GM15510 (cell line): ENCODE results near the gene LTA.
A peak's percentile ranks its signal among the peaks of the same experiment; 100 is the strongest.

Experiments
- POLR2A ChIP-seq: IDR thresholded peaks from 3 replicates; pipeline ENCODE4 v1.6.1; 2011; ENCODE audit warnings: borderline replicate concordance; ENCODE audit not compliant: insufficient read length; ENCODE audit errors: extremely low read depth

Gene LTA

GRCh38 chr6:31572041-31572911 is at the start of gene LTA:
Gene LTA, plus strand, starts transcription at chr6:31572289. Its CDS starts 454 bp downstream, at chr6:31572743.
- TF ChIP-seq POLR2A, result peak; percentile 86

DNA sequence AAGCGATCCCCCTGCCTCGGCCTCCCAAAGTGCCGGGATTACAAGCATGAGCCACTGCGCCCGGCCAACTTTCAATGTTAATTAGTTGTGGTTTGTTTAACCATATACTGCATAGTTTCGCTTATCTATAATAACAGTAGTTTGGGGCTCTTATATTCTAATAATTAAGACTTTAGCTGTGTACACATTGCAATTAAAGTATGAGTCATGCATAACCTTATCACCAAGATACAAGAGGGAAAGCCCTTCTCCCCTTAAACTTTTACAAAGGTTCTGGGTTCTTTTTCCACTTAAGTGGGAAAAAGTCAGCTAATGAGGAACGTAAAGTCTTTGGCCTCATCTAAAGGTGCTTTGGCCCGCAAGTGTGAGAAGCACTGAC is 46.5 kb upstream of the LTA start:
- TF ChIP-seq POLR2A, result no peak

DNA sequence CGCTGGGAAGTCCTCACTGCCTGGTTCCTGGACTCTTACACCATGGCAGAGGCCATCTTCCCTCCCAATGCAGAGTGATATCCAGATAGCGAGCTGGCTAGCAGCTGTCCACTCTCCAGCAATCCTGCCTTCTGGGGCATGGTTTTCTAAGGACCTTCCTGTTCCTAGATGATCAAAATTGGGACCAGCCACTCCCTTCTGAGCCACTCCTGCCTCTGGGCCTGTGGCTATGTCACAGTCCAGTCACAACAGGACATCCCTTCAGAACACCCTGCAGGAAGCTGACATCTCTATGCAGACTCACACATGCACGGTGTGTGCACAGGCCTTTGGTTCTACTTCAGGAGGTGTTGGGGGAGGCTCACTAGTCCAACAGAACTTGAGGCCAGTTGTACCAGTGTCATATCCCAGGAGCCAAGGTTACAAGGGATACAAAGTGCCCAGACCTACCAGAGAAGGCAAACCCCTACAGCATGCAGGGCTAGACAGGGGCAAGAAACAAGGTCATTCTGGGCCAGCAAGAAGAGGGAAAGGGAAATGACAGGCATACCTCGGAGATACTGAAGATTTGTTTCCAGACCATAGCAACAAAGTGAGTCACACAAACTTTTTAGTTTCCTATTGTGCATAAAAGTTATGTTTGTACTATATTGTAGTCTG is 46.0 kb upstream of the LTA start:
- no peak for TF ChIP-seq POLR2A

- TF ChIP-seq POLR2A, result no peak
Measured at GRCh38 chr6:31528307-31528777, 43.7 kb upstream of the LTA start.

GRCh38 chr6:31528821-31529328 is 43.2 kb upstream of the LTA start, which contains the start of gene MCCD1:
Gene MCCD1, plus strand, starts transcription at chr6:31528962. Its CDS starts 53 bp downstream, at chr6:31529015.
- no peak for TF ChIP-seq POLR2A

DNA sequence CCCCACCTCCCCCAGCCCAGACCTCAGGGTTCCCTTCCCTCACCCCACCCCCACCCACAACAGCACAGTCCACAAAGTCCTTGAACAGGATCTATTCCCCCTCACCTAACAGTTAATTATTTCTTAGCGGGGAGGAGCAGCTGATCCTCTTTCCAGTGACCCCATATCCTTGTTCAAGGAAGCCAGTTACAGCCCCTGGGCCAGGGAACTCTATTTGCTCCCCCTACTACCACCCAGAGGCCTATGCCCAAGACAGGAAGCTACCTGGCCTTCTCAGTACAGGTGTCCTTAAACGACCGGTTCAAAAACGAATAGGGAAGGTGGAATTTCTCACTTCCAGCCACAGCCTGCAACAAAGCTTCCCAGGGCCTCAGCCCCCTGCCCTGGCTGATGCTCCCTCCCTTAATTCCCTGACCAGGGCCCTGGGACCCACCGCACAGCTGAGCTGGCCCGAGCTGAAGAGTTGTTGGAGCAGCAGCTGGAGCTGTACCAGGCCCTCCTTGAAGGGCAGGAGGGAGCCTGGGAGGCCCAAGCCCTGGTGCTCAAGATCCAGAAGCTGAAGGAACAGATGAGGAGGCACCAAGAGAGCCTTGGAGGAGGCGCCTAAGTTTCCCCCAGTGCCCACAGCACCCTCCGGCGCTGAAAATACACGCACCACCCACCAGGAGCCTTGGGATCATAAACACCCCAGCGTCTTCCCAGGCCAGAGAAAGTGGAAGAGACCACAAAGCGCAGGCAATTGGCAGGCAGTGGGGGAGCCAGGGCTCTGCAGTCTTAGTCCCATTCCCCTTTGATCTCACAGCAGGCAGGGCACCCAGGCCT is 42.5 kb upstream of the LTA start:
- no peak for TF ChIP-seq POLR2A

DNA sequence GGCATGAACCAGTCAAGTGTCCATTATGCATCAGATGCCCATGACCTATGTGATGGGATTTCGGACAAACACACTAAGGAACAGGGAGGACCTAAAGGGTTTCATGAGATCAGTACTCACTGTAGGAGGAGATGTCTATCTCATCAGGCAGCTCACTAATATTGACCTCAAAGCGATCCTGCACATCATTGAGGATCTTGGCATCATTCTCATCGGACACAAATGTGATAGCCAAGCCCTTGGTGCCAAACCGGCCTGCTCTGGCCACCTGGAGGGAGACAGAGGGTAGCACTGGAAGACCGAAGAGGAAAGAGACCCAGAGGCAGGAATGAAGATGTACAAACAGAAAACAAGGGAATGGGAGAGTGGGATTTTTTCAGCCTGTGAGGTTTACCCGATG is 41.4 kb upstream of the LTA start:
- no peak for TF ChIP-seq POLR2A

DNA sequence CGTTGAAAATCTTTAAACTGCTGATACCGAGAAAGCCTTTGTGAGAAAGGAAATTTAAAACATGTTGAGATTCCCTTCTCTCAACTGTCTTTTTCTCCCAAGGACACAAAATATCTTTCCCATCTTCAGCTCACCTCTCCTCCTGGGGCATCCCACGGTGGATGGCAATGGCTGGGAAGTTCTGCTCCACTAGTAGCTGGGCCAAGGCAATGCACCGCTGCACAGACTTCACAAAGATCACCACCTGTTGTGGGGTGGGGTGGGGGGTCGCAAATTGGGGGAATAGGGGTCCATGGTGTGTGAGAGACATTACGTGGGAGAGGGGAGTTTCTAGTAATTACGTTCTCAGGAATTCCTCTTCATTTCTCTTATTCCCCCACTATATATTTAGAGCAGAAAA is 40.9 kb upstream of the LTA start:
- TF ChIP-seq POLR2A, result no peak

- no peak for TF ChIP-seq POLR2A
Measured at GRCh38 chr6:31531771-31532643, 40.1 kb upstream of the LTA start.

DNA sequence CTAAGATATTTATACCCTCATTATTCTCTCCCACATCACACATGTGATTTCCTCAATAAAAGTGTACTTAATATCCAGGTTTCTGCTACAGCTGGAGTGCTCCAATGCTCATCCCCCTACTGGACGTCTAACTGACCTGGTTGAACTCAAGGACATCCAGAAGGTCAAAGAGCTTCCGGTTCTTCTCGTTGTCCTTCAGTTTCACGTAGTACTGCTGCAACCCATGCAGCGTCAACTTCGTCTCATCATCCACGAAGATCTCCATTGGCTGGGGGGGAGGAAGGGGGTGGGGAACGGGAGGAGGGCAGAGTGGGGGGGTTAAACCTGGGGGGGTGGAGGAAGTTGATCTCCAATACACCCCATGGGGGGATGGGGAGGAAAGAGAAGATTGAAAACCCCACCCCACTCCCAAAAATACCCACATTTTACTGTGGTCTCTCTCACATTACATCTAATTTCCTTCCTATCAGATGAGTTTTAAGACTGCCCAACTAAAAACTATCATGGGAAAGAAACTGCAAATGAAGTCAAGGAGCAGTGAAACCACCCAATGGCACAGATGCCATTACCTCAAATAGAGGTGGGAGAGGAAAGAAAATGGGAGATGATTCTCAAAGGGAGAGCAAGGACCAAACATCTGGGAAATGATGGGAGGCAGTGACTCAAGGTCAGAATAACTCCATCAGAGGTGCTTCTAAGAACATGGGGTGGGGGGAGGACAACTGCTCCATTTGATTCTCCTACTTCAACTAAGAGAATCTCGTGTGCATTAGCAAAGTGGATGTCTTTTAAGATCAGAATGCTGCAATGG is 39.2 kb upstream of the LTA start:
- no peak for TF ChIP-seq POLR2A

DNA sequence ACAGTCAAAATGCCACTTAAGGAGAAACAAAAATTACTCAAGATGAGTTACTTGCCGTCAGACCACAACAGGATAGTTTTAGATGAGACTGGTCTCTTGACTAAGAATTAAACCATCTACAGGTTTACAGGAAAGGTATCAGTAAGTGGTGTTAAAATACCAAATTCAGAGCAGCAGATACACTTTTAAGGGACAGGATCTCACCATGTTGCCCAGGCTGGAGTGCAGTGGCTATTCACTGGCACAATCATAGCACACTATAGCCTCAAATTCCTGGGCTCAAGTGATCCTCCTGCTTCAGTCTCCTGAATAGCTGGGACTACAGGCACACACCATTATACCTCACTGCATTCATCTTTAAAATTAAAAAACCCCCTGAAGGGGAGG is 38.6 kb upstream of the LTA start:
- TF ChIP-seq POLR2A, result no peak

DNA sequence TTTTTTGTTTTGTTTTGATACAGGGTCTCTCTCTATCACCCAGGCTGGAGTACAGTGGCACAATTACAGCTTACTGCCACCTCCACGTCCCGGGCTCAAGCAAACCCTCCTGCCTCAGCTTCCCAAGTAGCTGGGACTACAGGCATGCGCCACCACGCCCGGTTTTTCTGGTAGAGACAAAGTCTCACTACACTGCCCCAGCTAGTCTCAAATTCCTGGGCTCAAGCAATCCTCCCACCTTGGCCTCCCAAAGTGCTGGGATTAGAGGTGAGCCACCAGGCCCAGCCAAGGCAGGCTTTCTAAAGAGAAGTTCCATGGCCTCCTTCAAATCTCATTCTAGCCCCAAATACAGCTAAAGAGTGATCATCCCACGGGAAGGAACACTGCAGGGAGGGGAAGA is 38.1 kb upstream of the LTA start:
- no peak for TF ChIP-seq POLR2A

DNA sequence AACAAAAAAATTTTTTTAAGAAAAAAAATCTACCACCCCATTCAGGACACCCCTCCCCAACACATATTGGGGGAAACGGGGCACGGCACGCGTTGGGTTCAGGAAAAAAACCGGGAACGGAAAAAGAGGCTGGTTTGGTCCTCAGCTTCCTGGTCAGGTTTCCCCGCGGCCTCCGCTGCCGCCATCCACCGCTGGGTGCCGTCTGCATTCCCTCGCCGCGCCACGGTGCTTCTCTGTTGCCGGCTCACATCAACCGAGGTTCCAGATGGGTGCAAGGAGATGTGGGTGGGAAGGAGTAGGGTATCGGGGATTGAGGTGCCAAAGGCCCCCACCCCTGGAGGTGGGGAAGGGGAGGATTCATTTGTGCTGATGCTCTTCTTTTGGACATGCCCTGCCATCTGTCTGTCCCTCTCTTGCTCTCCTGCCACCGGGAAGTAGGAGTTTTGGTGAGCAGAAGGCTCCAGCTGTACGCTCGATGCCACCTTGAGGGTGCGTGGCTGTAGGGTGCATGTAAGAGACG is 37.5 kb upstream of the LTA start:
- TF ChIP-seq POLR2A, result no peak

GRCh38 chr6:31535538-31536324 is 36.4 kb upstream of the LTA start:
- TF ChIP-seq POLR2A, result no peak
